HG03378 (cell line): ENCODE data around the gene FBXL20.
"Not testable (repeated sequence)": the region's sequence is repeated elsewhere in the genome, so short reads cannot be mapped to it uniquely, and the experiment has no call there.

Source experiments
- ATAC-seq: cut with Tn5 transposase; IDR thresholded peaks from one replicate; pipeline ENCODE4 v1.9.1; 2021; ENCODE audit warnings: mild to moderate bottlenecking, moderate library complexity; ENCODE audit not compliant: unreplicated experiment

FBXL20 gene

GRCh38 chr17:39385040-39385439 lies 16.4 kb downstream of the FBXL20 start:
- ATAC-seq, result no peak

GRCh38 chr17:39380144-39380543 lies 21.3 kb downstream of the FBXL20 start:
- no peak for ATAC-seq

GRCh38 chr17:39376434-39376833 lies 25.0 kb downstream of the FBXL20 start:
- no peak for ATAC-seq

- ATAC-seq, result not testable (repeated sequence)
Observed at GRCh38 chr17:39367805-39368204, 33.6 kb downstream of the FBXL20 start.

- no peak for ATAC-seq
Observed at GRCh38 chr17:39365872-39366271, 35.6 kb downstream of the FBXL20 start.

GRCh38 chr17:39365242-39365641 lies 36.2 kb downstream of the FBXL20 start:
- no peak for ATAC-seq

GRCh38 chr17:39364236-39365025 lies 37.0 kb downstream of the FBXL20 start:
- no peak for ATAC-seq

GRCh38 chr17:39361064-39361463 lies 40.4 kb downstream of the FBXL20 start:
- ATAC-seq, result no peak

- ATAC-seq, result no peak
Observed at GRCh38 chr17:39360537-39360936, 40.9 kb downstream of the FBXL20 start.

- ATAC-seq, result no peak
Observed at GRCh38 chr17:39359994-39360393, 41.4 kb downstream of the FBXL20 start.

- ATAC-seq, result no peak
Observed at GRCh38 chr17:39357986-39358385, 43.4 kb downstream of the FBXL20 start.

GRCh38 chr17:39357488-39357887 lies 43.9 kb downstream of the FBXL20 start:
- ATAC-seq, result no peak

- no peak for ATAC-seq
Observed at GRCh38 chr17:39352986-39353385, 48.4 kb downstream of the FBXL20 start.

GRCh38 chr17:39352511-39352910 lies 48.9 kb downstream of the FBXL20 start:
- no peak for ATAC-seq

GRCh38 chr17:39351508-39351907 lies 49.9 kb downstream of the FBXL20 start:
- no peak for ATAC-seq

GRCh38 chr17:39349246-39349645 lies 52.2 kb downstream of the FBXL20 start:
- no peak for ATAC-seq

- not testable (repeated sequence) for ATAC-seq
Observed at GRCh38 chr17:39346863-39347262, 54.6 kb downstream of the FBXL20 start.

- no peak for ATAC-seq
Observed at GRCh38 chr17:39341541-39341940, 59.9 kb downstream of the FBXL20 start.

- ATAC-seq, result no peak
Observed at GRCh38 chr17:39340731-39341130, 60.7 kb downstream of the FBXL20 start.

GRCh38 chr17:39339272-39339671 lies 62.2 kb downstream of the FBXL20 start:
- ATAC-seq, result no peak

- ATAC-seq, result not testable (repeated sequence)
Observed at GRCh38 chr17:39337649-39338048, 63.8 kb downstream of the FBXL20 start.

- no peak for ATAC-seq
Observed at GRCh38 chr17:39335704-39336223, 65.7 kb downstream of the FBXL20 start.
